HEK293T (cell line): Measurements from ENCODE around the gene CRYGD.

ENCODE experiments used
- ELF4 ChIP-seq: fragments of 450-650 bp; IDR thresholded peaks from 2 replicates; pipeline ENCODE4 v1.6.1; 2017; ENCODE audit warnings: antibody characterized with exemption
- FOXA1 ChIP-seq: fragments of 450-650 bp; IDR thresholded peaks from 2 replicates; pipeline ENCODE4 v1.6.1; 2016; ENCODE audit warnings: mild to moderate bottlenecking
- FOXK2 ChIP-seq: fragments of 450-650 bp; IDR thresholded peaks from 2 replicates; pipeline ENCODE4 v1.6.1; 2016; ENCODE audit warnings: mild to moderate bottlenecking
- FOXM1 ChIP-seq: fragments of 450-650 bp; IDR thresholded peaks from 2 replicates; pipeline ENCODE4 v1.6.1; 2017; ENCODE audit warnings: mild to moderate bottlenecking, borderline replicate concordance
- HDGF ChIP-seq: fragments of 450-650 bp; IDR thresholded peaks from 2 replicates; pipeline ENCODE4 v1.6.1; 2017; ENCODE audit warnings: antibody characterized with exemption, borderline replicate concordance
- L3MBTL2 ChIP-seq: fragments of 450-650 bp; conservative IDR thresholded peaks from 2 replicates; pipeline ENCODE4 v1.6.1; 2016; ENCODE audit warnings: mild to moderate bottlenecking
- NFRKB ChIP-seq: fragments of 450-650 bp; IDR thresholded peaks from 2 replicates; pipeline ENCODE4 v1.6.1; 2016; ENCODE audit warnings: mild to moderate bottlenecking, moderate library complexity
- SP1 ChIP-seq: fragments of 450-650 bp; IDR thresholded peaks from 2 replicates; pipeline ENCODE4 v1.6.1; 2017
- SUZ12 ChIP-seq: fragments of 450-650 bp; IDR thresholded peaks from 2 replicates; pipeline ENCODE4 v1.6.1; 2016; ENCODE audit warnings: mild to moderate bottlenecking

DNA sequence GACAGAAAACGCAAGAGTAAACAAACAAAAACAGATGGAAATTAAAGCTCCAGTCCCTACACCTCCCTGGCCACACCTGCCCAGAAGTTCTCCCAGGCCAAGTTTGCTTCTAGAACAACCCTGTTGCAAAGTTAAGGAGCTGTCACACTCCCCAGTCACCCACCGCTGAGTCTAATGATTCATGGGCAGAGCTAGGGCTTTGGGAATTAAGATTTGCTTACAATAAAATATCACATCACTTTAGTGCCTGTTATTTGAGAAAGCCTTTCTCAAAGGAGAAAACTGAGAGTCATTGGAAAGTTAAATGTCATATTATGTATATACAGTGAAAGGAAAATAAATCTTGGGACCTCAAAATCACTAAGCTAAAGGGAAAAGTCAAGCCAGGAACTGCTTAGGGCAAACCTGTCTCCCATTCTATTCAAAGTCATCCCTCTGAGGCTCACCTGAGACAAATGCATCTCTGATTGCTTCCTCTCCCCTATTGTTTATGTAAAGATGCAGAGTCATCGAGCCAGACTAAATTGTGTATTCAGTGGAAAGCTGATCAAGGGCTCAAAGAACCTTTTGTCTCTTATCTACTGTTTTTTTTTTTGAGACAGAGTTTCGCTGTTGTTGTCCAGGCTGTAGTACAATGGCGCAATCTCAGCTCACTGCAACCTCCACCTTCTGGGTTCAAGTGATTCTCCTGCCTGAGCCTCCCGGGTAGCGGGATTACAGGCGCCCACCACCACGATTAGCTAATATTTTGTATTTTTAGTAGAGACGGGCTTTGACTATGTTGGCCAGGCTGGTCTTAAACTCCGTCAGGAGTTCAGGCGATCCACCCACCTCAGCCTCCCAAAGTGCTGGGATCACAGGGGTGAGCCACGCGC is 18.8 kb upstream of the CRYGD start:
- TF ChIP-seq FOXM1 (no peak), ELF4 (no peak), NFRKB (no peak), L3MBTL2 (no peak), SUZ12 (no peak), SP1 (no peak), FOXA1 (no peak), HDGF (no peak), FOXK2 (no peak)
